Midbrain (tissue), 1 donor: ENCODE measurements around the gene ZNF43.
"Not testable (repeated sequence)": the region's sequence is repeated elsewhere in the genome, so short reads cannot be mapped to it uniquely, and the experiment has no call there.

ENCODE experiments used
- DNase-seq: peaks from one replicate; lab custom pipeline; 2025; lab: John Stamatoyannopoulos, UW

Gene ZNF43

DNA sequence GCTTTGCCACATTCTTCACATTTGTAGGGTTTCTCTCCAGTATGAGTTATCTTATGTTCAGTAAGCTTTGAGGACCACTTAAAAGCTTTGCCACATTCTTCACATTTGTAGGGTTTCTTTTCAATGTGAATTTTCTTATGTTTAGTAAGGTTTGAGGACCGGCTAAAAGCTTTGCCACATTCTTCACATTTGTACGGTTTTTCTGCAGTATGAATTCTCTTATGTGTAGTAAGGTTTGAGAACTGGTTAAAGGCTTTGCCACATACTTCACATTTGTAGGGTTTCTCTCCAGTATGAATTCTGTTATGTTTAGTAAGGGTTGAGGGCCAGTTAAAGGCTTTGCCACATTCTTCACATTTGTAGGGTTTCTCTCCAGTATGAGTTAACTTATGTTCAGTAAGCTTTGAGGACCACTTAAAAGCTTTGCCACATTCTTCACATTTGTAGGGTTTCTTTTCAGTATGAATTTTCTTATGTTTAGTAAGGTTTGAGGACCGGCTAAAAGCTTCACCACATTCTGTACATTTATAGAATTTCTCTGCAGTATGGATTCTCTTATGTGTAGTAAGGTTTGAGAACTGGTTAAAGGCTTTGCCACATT is 27.5 kb downstream of the ZNF43 start:
- not testable (repeated sequence) for DNase-seq

DNA sequence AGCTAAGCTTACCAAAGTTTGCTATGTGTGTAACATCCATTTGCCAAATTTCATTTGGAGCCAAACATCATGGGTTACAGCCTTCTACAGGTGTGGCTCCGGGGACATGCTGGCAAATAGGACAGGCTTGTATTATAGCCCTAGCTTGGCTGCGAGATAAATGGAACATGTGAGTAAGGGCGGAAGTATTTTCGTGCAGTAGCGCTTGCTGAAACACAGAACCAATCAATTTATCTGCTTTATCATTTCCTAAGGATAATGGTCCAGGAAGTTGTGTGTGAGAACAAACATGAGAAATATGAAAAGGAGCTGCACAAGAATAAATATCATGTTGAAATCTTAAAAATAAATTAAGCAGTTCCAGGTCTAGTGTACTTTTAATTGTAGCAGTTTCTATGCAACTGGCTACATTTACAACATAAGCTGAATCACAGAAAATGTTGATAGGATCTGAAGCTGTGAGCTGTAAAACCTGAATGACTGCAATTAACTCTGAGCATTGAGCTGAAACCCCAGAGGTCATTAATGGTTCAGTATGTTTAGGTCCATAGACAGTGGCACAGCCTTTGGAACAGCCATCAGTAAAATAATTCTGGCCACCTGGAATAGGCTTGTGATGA is 46.4 kb downstream of the ZNF43 start:
- no peak for DNase-seq

DNA sequence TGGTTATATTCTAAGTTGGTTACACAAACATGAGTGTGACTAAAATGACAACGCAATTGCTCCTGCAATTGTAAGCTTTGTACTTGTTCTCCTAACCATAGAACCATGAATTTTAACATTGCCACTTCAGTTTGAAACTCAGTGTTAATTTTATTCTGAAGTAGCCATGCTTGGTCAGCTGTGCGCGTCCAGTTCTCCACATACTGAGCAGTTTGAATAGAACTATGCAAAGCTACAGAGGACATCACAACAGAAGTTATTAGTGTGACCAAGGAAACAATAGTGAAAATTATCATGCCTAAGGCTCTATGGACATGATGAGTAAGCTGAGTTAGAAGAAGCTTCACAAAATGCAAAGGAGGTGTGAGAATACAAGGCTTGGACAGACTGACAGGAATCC is 49.0 kb downstream of the ZNF43 start:
- DNase-seq = no peak

DNA sequence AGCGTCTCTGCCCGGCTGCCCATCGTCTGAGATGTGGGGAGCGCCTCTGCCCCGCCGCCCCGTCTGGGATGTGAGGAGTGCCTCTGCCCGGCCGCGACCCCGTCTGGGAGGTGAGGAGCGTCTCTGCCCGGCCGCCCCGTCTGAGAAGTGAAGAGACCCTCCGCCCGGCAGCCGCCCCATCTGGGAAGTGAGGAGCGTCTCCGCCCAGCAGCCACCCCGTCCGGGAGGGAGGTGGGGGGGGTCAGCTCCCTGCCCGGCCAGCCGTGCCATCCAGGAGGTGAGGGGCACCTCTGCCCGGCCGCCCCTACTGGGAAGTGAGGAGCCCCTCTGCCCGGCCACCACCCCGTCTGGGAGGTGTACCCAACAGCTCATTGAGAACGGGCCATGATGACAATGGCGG is 60.2 kb downstream of the ZNF43 start:
- DNase-seq = not testable (repeated sequence)

DNA sequence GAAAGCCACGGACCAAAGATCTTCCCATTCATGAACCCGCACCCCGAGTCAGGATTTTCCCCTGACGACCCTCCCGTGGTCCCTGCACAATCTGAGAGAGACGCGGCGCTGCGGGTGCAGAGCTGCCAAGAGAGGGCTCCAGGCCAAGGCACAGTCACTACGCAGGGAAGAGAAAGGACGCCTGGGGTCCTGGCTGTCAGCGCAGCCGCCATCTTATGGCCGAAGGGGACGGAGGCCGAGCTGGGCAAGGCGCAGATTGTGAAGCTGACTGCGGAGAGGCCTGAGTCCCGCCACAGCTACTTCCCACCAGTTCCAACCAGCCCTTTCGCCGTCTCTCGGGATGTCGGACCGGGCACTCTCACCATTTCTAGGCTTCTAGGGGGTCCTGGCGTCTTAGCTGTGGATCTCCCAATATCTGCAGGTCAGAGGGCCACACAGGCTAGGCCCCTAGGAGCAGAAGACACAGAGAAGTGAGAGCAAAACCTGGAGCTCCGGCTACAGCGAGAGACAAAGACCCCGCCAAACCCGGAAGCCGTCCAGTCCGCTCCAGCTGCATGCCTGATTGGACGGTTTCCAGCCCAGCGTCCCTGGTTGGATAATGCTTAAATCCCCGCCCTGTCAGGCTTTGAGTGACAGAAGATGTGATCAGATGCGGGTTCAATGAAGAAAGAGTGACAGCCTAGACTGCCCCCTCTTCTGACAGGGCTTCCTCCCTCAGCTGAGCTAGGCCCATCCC is 68.7 kb downstream of the ZNF43 start, which contains the start of gene ZNF100:
Gene ZNF100, minus strand, starts transcription at position 515 of the 736 bp plus-strand sequence. Its CDS starts 150 bp downstream, at position 365.
- peak; percentile 94 for DNase-seq

DNA sequence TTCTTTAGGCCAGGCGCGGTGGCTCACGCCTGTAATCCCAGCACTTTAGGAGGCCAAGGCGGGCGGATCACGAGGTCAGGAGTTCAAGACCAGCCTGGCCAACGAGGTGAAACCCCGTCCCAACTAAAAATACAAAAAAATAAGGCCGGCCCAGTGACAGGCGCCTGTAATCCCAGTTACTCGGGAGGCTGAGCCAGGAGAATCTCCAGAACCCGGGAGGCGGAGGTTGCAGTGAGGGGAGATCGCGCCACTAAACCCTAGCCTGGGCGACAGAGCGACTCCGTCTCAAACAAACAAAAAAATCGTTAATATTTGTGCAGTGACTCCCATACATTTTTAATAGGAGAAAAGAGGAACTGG is 69.3 kb downstream of the ZNF43 start:
- DNase-seq = not testable (repeated sequence)

DNA sequence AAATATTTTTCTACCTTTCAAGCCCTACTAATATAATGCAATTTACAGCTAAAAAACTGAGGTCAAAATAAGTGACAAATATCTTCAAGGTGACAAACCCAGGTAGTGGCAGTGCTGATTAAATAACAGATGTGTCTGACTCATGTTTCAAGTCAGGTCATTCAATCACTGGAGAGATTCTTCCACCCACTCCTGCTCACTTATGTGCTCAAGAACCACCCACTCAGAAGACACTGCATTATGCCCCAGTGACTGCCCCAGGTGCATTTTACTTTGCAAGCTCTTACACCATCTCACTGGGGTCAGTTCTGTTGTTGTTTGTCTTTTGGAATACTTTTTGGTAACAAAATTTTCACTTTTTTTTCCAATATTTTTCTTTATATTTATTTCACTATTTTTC is 70.8 kb downstream of the ZNF43 start:
- no peak for DNase-seq

DNA sequence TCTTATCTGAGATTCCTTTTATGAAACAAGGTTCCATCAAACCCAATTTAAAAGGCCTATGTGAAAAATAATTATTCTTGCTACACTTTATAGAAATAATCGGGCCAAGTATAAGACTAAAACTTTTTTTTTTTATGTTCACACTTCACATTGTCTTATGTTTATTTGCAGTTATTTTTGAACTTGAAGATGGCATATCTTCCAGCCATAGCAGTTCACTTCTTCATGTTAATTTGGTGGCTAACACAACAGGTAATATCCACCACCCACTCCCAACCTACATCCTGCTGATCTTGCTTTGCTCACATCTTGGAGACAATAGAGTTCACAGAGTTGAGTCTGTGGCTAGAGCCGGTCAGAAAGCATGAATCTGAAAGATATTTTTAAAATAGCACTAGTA is 74.4 kb downstream of the ZNF43 start:
- DNase-seq = not testable (repeated sequence)

DNA sequence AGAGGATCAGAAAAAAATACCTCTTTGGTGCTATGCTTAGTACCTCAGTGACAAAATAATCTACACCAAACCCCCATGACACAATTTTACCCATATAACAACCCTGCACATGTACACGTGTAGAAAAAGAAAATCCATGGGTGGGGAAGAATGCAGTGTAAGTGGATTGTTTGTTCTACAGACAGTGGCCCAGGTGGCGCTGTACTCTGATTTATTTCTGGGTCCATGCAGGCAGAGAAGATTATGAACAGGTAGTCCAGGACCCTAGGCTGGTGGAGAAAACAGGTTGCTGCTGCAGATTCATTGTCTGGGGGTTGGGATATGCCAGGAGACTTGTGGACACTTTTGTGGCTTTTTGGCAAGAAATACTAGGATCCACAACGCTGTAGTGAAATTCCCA is 77.7 kb downstream of the ZNF43 start:
- no peak for DNase-seq

DNA sequence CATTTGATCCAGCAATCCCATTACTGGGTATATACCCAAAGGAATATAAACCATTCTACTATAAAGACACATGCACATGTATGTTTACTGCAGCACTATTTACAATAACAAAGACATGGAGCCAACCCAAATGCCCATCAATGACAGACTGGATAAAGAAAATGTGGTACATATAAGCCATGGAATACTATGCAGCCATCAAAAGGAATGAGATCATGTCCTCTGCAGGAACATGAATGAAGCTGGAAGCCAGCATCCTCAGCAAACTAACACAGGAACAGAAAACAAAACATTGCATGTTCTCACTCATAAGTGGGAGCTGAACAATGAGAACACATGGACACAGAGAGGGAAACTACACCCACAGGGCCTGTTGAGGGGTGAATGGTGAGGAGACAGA is 80.4 kb downstream of the ZNF43 start:
- DNase-seq = not testable (repeated sequence)
